ENCODE measurements around the gene DVL2. TPM values are rescaled to one million over a fixed set of nuclear protein-coding genes. Genes with fewer than 3 reads are reported as not detected.
A peak's percentile ranks its signal among the peaks of the same experiment; 100 is the strongest.

Gene DVL2
- polyA plus RNA-seq, 5 donors, result 42.5 to 62.9 (median 56.0) TPM

GRCh38 chr17:7239091-7240027 is 5.0 kb upstream of the DVL2 start, which contains the start of gene PHF23:
Gene PHF23, minus strand, starts transcription at chr17:7239457. Its CDS starts 178 bp downstream, at chr17:7239279.
- peak; percentile 99 to 100 for DNase-seq

GRCh38 chr17:7238420-7239090 is 4.2 kb upstream of the DVL2 start:
- DNase-seq, result no peak

GRCh38 chr17:7237761-7238419 is 3.6 kb upstream of the DVL2 start:
- DNase-seq, result peak; percentile 76 to 82

GRCh38 chr17:7237266-7237760 is 3.0 kb upstream of the DVL2 start:
- DNase-seq, result no peak

GRCh38 chr17:7236808-7237207 is 2.5 kb upstream of the DVL2 start:
- no peak for DNase-seq

- no peak for DNase-seq
Measured at GRCh38 chr17:7235693-7236665, 1.7 kb upstream of the DVL2 start.

- no peak for DNase-seq
Measured at GRCh38 chr17:7233701-7234082, 625 bp downstream of the DVL2 start.

- no peak for DNase-seq
Measured at GRCh38 chr17:7232114-7232513, 2.2 kb downstream of the DVL2 start.

GRCh38 chr17:7229504-7229903 is 4.8 kb downstream of the DVL2 start:
- DNase-seq, result no peak

GRCh38 chr17:7228920-7229319 is 5.4 kb downstream of the DVL2 start:
- no peak for DNase-seq

- DNase-seq, result no peak
Measured at GRCh38 chr17:7226721-7227710, 7.3 kb downstream of the DVL2 start.

GRCh38 chr17:7225711-7226331 is 8.5 kb downstream of the DVL2 start:
- DNase-seq, result no peak

GRCh38 chr17:7224661-7225111 is 9.6 kb downstream of the DVL2 start:
- no peak for DNase-seq

GRCh38 chr17:7224110-7224509 is 10.2 kb downstream of the DVL2 start:
- DNase-seq, result no peak

GRCh38 chr17:7223375-7223774 is 10.9 kb downstream of the DVL2 start:
- DNase-seq, result no peak

- DNase-seq, result no peak
Measured at GRCh38 chr17:7222972-7223292, 11.4 kb downstream of the DVL2 start.

GRCh38 chr17:7222093-7222971 is 12.0 kb downstream of the DVL2 start:
- DNase-seq, result no peak
